Endothelial cell of umbilical vein (primary cell): ENCODE data around the gene TMEM150C. TPM values are rescaled to one million over a fixed set of nuclear protein-coding genes. Genes with fewer than 3 reads are reported as not detected.

Experiments
- BruUV-seq: library from RNA; stranded (reverse); fragments of 400-500 nt; replicated peaks from 2 replicates; lab custom pipeline; 2021; lab: Mats Ljungman, UMichigan
- CTCF ChIA-PET: fragments of 300-600, 350-600 bp; sonication (Branson Sonifier 250); formaldehyde crosslinking; loops from one replicate; lab custom pipeline; 2021; ENCODE audit warnings: antibody characterized with exemption, inconsistent platforms; lab: Charles Lee
- POLR2A ChIA-PET: fragments of 300-600, 350-600 bp; sonication (Branson Sonifier 250); formaldehyde crosslinking; loops from one replicate; lab custom pipeline; 2021; ENCODE audit warnings: antibody characterized with exemption, inconsistent platforms; lab: Charles Lee
- DNase-seq: peaks from one replicate; pipeline ENCODE4 v3.0.0-alpha.2; 2011; ENCODE audit warnings: low read depth, low spot score
- FAIRE-seq: peaks from 2 replicates; lab custom pipeline; 2011; peaks lifted over from hg19 to GRCh38; lab: Jason Lieb, UNC
- H2AFZ ChIP-seq: 2 replicates; pipeline ENCODE4 v1.6.0; 2012; ENCODE audit warnings: low read depth, low read length, control low read depth, inconsistent platforms
- H3K27ac ChIP-seq: 2 replicates; pipeline ENCODE4 v1.5.1; 2011; ENCODE audit warnings: low read depth, mild to moderate bottlenecking, control low read depth, low read length, moderate library complexity; ENCODE audit not compliant: insufficient read depth
- H3K27me3 ChIP-seq, 2 experiments: 2 replicates each; pipeline versions ENCODE4 v1.6.0 to v1.6.1; 2011; ENCODE audit warnings: low read length in 2 of 2, mixed read lengths in 1 of 2; ENCODE audit not compliant: control insufficient read depth in 2 of 2, insufficient read depth in 2 of 2
- H3K36me3 ChIP-seq, 2 experiments: 2 replicates in 1 of 2; 3 replicates in 1 of 2; pipeline ENCODE4 v1.5.1; 2011; ENCODE audit warnings: low read length in 2 of 2, mild to moderate bottlenecking in 1 of 2, moderate library complexity in 1 of 2; ENCODE audit not compliant: control insufficient read depth in 2 of 2, insufficient read depth in 2 of 2; ENCODE audit errors: extremely low read depth in 1 of 2
- H3K4me1 ChIP-seq: 3 replicates; pipeline ENCODE4 v1.5.1; 2011; ENCODE audit warnings: mild to moderate bottlenecking, low read length; ENCODE audit not compliant: control insufficient read depth, insufficient read depth; ENCODE audit errors: extremely low read depth
- H3K4me2 ChIP-seq: 2 replicates; pipeline ENCODE4 v1.6.1; 2011; ENCODE audit warnings: low read length, control low read depth, mixed read lengths; ENCODE audit not compliant: insufficient read depth
- H3K4me3 ChIP-seq, 3 experiments: fragments of 200-600 bp in 1 of 3; sonication (generic), shearing (Covaris generic) in 1 of 3; replicated peaks in 1 of 3; 2 replicates each; pipeline ENCODE4 v1.5.1; 2011 to 2016; ENCODE audit warnings: control low read depth in 3 of 3, low read length in 3 of 3, mild to moderate bottlenecking in 2 of 3, inconsistent platforms in 1 of 3, low read depth in 1 of 3, moderate library complexity in 1 of 3; ENCODE audit not compliant: insufficient read depth in 1 of 3
- H3K79me2 ChIP-seq: 2 replicates; pipeline ENCODE4 v1.6.0; 2012; ENCODE audit warnings: low read length, inconsistent platforms; ENCODE audit not compliant: control insufficient read depth, insufficient read depth
- H3K9ac ChIP-seq: replicated peaks from 2 replicates; pipeline ENCODE3; 2011; ENCODE audit warnings: low read length, control low read depth; ENCODE audit not compliant: insufficient read depth; ENCODE audit errors: extremely low read depth
- H3K9me1 ChIP-seq: replicated peaks from 3 replicates; pipeline ENCODE4 v1.6.0; 2011; ENCODE audit warnings: mild to moderate bottlenecking, low read length; ENCODE audit not compliant: control insufficient read depth, insufficient read depth; ENCODE audit errors: extremely low read depth
- H3K9me3 ChIP-seq: replicated peaks from 2 replicates; pipeline ENCODE4 v1.5.1; 2012; ENCODE audit warnings: low read length, inconsistent platforms; ENCODE audit not compliant: control insufficient read depth, insufficient read depth
- H4K20me1 ChIP-seq: replicated peaks from 2 replicates; pipeline ENCODE3; 2011; ENCODE audit warnings: mild to moderate bottlenecking, low read length; ENCODE audit not compliant: control insufficient read depth, insufficient read depth; ENCODE audit errors: extremely low read depth
- CTCF ChIP-seq, 2 donors: IDR thresholded peaks; 1 replicate in 1 of 2; 2 replicates in 1 of 2; pipeline ENCODE4 v1.5.1; 2011; ENCODE audit warnings: low read length in 2 of 2, mild to moderate bottlenecking in 2 of 2, moderate library complexity in 2 of 2, control low read depth in 1 of 2, inconsistent platforms in 1 of 2, low read depth in 1 of 2; ENCODE audit not compliant: insufficient read depth in 1 of 2; ENCODE audit errors: extremely low read depth in 1 of 2
- EZH2 ChIP-seq: IDR thresholded peaks from 2 replicates; pipeline ENCODE4 v1.6.1; 2012; ENCODE audit warnings: borderline replicate concordance, low read depth, mild to moderate bottlenecking, moderate library complexity, low read length, inconsistent platforms; ENCODE audit not compliant: severe bottlenecking
- FOS ChIP-seq: IDR thresholded peaks from 2 replicates; pipeline ENCODE4 v1.6.1; 2011; ENCODE audit warnings: mild to moderate bottlenecking, low read length, moderate library complexity, borderline replicate concordance; ENCODE audit not compliant: insufficient read depth
- GATA2 ChIP-seq: IDR thresholded peaks from 2 replicates; pipeline ENCODE4 v1.7.0; 2011; ENCODE audit warnings: low read depth, mild to moderate bottlenecking, moderate library complexity, mixed read lengths, low read length; ENCODE audit not compliant: insufficient read length, insufficient read depth
- MYC ChIP-seq: IDR thresholded peaks from one replicate; pipeline ENCODE4 v1.6.1; 2011; ENCODE audit warnings: mild to moderate bottlenecking, low read depth, low read length
- POLR2A ChIP-seq: IDR thresholded peaks from 2 replicates; pipeline ENCODE4 v1.6.1; 2012; ENCODE audit warnings: low read depth, mild to moderate bottlenecking, control low read depth, low read length
- POLR2AphosphoS5 ChIP-seq: IDR thresholded peaks from 2 replicates; pipeline ENCODE4 v1.6.1; 2012; ENCODE audit warnings: low read depth, mild to moderate bottlenecking, control low read depth, low read length, moderate library complexity; ENCODE audit not compliant: insufficient read depth
- dilution Hi-C: fragments of 300-500 bp; cut with MboI; formaldehyde crosslinking; loops from one replicate; pipeline ENCODE4 v1.15.0; 2019; ENCODE audit warnings: low sequenced_read_pairs; ENCODE audit not compliant: extremely low pct_ligation_motif_present
- intact Hi-C: fragments of 100-400 bp; cut with micrococcal nuclease; formaldehyde crosslinking; loops from one replicate; pipeline ENCODE4 v1.10.0; 2022
- polyA plus RNA-seq, 4 experiments: library from polyadenylated mRNA; depleted of rRNA in 3 of 4; stranded (reverse) in 3 of 4; unstranded in 1 of 4; fragments of >200 nt; gene quantifications; 2 replicates each; pipeline versions ENCODE4 v1.2.1 to v1.2.3, GENCODE V29; 2011 to 2012; ENCODE audit warnings: missing spikeins in 1 of 4
- total RNA-seq: library from RNA; stranded (reverse); gene quantifications from 2 replicates; pipeline ENCODE4 v1.2.3, GENCODE V29; 2021
- TF ChIP-seq, protein P1 (sequence below): IDR thresholded peaks from 2 replicates; pipeline ENCODE4 v1.6.1; 2011; ENCODE audit not compliant: insufficient read depth, insufficient read length

TMEM150C gene
- total and polyA plus RNA-seq, 2 donors (not counting 3 experiments of a cell fraction or from before 2014, with no cell fraction given) = 4.1 to 6.6 TPM

DNA sequence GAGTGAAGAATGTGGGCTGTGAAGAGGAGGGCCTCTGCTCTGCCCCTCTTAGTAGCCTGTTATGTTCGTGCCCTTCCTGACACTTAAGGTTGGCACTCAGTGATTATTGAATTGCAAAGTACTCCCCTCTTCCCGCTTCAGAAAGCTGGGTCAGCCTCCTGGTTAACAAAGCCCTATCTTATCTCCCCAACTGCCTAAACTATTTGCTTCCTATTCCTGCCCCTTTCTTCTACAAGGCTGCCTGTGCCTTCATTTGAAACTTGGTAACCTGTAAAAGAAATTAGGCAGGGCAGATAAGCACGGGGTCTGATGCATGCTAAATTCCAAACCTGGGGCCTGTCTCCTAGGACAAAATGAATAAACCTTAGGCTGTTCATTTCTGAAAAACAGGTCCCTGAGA is 23.1 kb upstream of the TMEM150C start:
- dilution Hi-C loops = no loop called here
- H3K4me3 ChIP-seq = no peak overlapping the region
- no peak overlapping the region for H2AFZ ChIP-seq
- no peaks in the 10 kb centered on the region for H4K20me1 ChIP-seq
- CTCF ChIA-PET = interaction anchor here (0.5 kb wide), 1 partner anchor 19 kb away, joined by 3 read pairs; no protein-coding TSS in a partner anchor
- no TSS peak for BruUV-seq
- H3K9me1 ChIP-seq = no peaks in the 10 kb centered on the region
- peaks cover 0 to 1% of the 10 kb centered on the region in 2 experiments for H3K27me3 ChIP-seq
- H3K79me2 ChIP-seq = no peaks in the 10 kb centered on the region
- intact Hi-C loops = no loop called here
- H3K9me3 ChIP-seq = no peaks in the 10 kb centered on the region
- POLR2A ChIA-PET = no interaction called here
- no peaks in the 10 kb centered on the region for H3K36me3 ChIP-seq
- H3K4me1 ChIP-seq = no peaks in the 10 kb centered on the region
- H3K4me2 ChIP-seq = no peak overlapping the region
- TF ChIP-seq, protein P1, sequence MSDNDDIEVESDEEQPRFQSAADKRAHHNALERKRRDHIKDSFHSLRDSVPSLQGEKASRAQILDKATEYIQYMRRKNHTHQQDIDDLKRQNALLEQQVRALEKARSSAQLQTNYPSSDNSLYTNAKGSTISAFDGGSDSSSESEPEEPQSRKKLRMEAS = no peak
- TF ChIP-seq POLR2AphosphoS5 (no peak), EZH2 (no peak), GATA2 (no peak), CTCF (IDR thresholded peaks at IDR 0.05; ENCODE audit: extremely low read depth in 1 of 2, insufficient read depth in 1 of 2, low read depth in 1 of 2, low read length in 2 of 2) (no peak), FOS (no peak), MYC (no peak), POLR2A (no peak)
- H3K9ac ChIP-seq = no peak overlapping the region
- no peak overlapping the region for H3K27ac ChIP-seq
- FAIRE-seq (no peak), DNase-seq (no peak)
